Superior temporal gyrus (tissue), 1 donor: ENCODE data around the gene KIAA0930.
"Not testable (repeated sequence)": the region's sequence is repeated elsewhere in the genome, so short reads cannot be mapped to it uniquely, and the experiment has no call there.

Experiments used
- DNase-seq: peaks from one replicate; pipeline ENCODE4 v3.0.0-alpha.2; 2016; ENCODE audit errors: extremely low spot score

Gene KIAA0930

GRCh38 chr22:45262931-45263462 is 22.3 kb upstream of the KIAA0930 start:
- DNase-seq = no peak

- no peak for DNase-seq
Observed at GRCh38 chr22:45262195-45262930, 21.7 kb upstream of the KIAA0930 start.

- DNase-seq = no peak
Observed at GRCh38 chr22:45261407-45262088, 20.9 kb upstream of the KIAA0930 start.

- DNase-seq = not testable (repeated sequence)
Observed at GRCh38 chr22:45260395-45260759, 19.7 kb upstream of the KIAA0930 start.

GRCh38 chr22:45259754-45260394 is 19.2 kb upstream of the KIAA0930 start:
- no peak for DNase-seq

GRCh38 chr22:45257941-45258340 is 17.2 kb upstream of the KIAA0930 start:
- not testable (repeated sequence) for DNase-seq

- DNase-seq = no peak
Observed at GRCh38 chr22:45254789-45255278, 14.1 kb upstream of the KIAA0930 start.

- DNase-seq = no peak
Observed at GRCh38 chr22:45254388-45254787, 13.7 kb upstream of the KIAA0930 start.

- no peak for DNase-seq
Observed at GRCh38 chr22:45253039-45253641, 12.4 kb upstream of the KIAA0930 start.

GRCh38 chr22:45251825-45252224 is 11.1 kb upstream of the KIAA0930 start:
- DNase-seq = no peak

GRCh38 chr22:45248832-45249561 is 8.3 kb upstream of the KIAA0930 start:
- DNase-seq = no peak

- no peak for DNase-seq
Observed at GRCh38 chr22:45246060-45246985, 5.6 kb upstream of the KIAA0930 start.

- no peak for DNase-seq
Observed at GRCh38 chr22:45244916-45245315, 4.2 kb upstream of the KIAA0930 start.

GRCh38 chr22:45242778-45243191 is 2.1 kb upstream of the KIAA0930 start:
- DNase-seq = peak; percentile 66

GRCh38 chr22:45240104-45240809 is 437 bp downstream of the KIAA0930 start:
- peak; percentile 12 for DNase-seq

GRCh38 chr22:45239681-45240051 is 1.0 kb downstream of the KIAA0930 start:
- DNase-seq = no peak

GRCh38 chr22:45238957-45239680 is 1.6 kb downstream of the KIAA0930 start:
- no peak for DNase-seq

GRCh38 chr22:45238076-45238956 is 2.4 kb downstream of the KIAA0930 start:
- no peak for DNase-seq
